Measurements from ENCODE around the gene FCER1G. TPM values are rescaled to one million over a fixed set of nuclear protein-coding genes. Genes with fewer than 3 reads are reported as not detected.

Gene FCER1G
- total RNA-seq, 4 donors from 2014 or later: 32.8 to 145 (median 47.4) TPM

DNA sequence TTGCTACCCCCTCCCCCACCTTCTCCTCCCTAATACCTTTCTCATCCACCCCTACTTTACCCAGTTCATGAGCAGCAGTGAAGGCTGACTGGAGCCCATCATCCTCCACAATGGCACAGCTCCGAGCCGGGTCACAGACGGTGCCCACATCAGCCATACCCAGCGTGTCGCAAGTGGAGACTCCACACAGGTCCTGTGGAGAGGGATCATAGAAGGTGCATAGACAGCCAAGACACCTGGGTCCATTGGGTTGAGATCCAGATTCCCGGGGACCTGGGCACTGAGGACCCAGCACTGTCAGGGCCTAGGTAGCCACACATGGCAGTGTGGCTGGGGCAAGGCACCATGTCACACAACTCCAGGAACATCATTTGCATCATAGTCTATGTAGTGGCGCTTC lies 19.0 kb upstream of the FCER1G start:
- no peak for DNase-seq (ENCODE audit: extremely low spot score)
- Histone ChIP-seq H3K27ac (replicated peaks in 1 of 4) (peak overlapping the region in 3 of 4 donors; percentile 92 to 95 (median 94)), H3K27me3 (no peaks in the 10 kb centered on the region), H3K9me3 (no peaks in the 10 kb centered on the region), H3K4me1 (peaks cover 34 to 85% (median 78%) of the 10 kb centered on the region in 4 donors), H3K4me3 (peak overlapping the region in 3 of 4 donors; percentile 44 to 57 (median 48)), H3K36me3 (peaks cover 0 to 57% (median 20%) of the 10 kb centered on the region in 4 donors)
- 89% methylated on average over 7 of the region's 7 CpGs for WGBS
- intact Hi-C loops (cut with DNase I): loop anchor here (10.0 kb wide), 1 partner anchor 189 kb away; no protein-coding TSS in a partner anchor
- TF ChIP-seq POLR2AphosphoS5 (IDR thresholded peaks at IDR 0.05): no peak
- TF ChIP-seq EP300 (IDR thresholded peaks at IDR 0.05): no peak
- TF ChIP-seq POLR2A (IDR thresholded peaks at IDR 0.05; ENCODE audit: low read depth): no peak
- TF ChIP-seq CTCF (IDR thresholded peaks at IDR 0.05): no peak

DNA sequence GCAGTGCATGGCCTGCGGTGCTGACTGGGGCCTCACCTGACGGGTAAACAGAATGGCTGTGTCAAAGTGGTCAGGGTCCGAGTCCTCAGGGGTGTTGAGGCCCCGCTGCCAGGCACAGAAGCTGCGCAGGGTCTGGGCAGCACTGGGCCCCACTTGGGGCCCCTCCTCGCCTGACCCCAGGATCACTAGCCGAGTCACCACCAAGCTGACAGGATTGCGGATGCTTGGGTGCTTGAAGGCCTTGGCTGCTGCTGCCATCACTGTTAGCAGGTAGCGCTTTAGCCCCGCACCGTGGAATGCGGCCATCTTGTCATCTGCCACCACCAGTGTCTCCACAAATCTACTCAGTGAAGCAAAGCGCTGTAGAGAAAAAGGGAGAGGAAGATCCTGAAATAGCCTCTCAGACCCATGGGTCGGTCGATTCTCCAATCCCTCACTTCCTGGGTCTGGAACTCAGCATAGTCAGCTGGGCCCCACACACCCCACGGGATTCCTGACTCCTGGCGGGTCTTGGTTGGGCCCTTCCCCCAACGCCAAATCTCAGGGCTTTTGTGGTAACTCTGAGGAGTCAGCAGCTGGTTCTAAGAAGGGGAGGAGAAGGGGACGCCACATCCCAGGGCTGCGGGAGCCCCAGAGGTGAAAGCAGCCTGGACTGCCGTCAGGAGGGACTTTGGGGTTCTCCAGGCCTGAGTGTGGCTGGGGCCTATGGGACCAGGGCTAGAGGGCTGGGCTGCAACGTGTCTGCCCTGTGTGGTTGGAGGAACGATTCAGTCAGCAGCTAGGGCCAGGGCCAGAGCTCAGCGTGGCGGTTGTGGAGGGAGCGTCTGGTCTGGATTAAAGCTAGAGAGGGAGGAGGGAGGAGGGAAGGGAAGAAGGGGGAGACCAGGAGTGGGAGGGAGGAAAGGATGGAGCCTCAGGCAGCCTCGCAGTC lies 18.3 kb upstream of the FCER1G start:
- intact Hi-C loops (cut with DNase I): loop anchor here (10.0 kb wide), 1 partner anchor 188 kb away; no protein-coding TSS in a partner anchor
- Histone ChIP-seq H3K4me1 (peaks cover 36 to 91% (median 84%) of the 10 kb centered on the region in 4 donors), H3K9me3 (no peaks in the 10 kb centered on the region), H3K4me3 (peak overlapping the region; percentile 44 to 57 (median 46)), H3K36me3 (peaks cover 0 to 51% (median 13%) of the 10 kb centered on the region in 4 donors), H3K27me3 (no peaks in the 10 kb centered on the region), H3K27ac (replicated peaks in 1 of 4) (peak overlapping the region; percentile 92 to 95 (median 94))
- 53% methylated on average over 22 of the region's 27 CpGs for WGBS
- no peak for DNase-seq (ENCODE audit: extremely low spot score)
- TF ChIP-seq CTCF (IDR thresholded peaks at IDR 0.05): no peak
- peak; percentile 24 to 47 for TF ChIP-seq POLR2AphosphoS5 (IDR thresholded peaks at IDR 0.05)

DNA sequence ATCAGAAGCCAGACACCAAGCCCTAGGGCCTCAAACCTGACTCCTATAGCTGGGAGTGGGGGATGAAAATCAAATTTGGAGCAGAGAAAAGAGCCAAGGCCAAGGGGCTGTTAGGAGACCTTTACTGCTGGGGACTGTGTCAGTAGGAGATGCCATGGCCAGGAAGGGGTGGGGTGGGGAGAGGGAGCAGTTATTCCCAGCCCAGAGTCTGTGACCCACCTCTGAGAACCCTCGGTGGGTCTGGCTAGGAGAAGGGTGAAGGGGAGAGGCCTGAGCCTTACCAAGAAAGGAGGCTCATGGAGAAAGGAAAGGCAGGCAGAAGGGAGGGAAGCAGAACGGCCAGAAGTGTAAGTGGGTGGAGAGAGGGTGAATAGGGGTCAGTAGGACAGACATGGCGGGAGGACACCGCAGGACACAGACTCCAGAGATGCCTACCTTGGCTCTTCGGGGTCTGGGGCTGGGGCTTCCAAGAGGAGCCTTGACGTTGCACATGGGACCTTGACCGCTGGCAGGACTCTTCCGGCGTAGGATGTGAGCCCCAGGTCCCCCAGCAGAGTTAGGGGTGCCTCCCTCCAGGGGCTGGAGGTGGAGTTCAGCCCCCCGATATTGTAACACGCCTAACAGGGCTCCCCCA lies 17.4 kb upstream of the FCER1G start:
- Histone ChIP-seq H3K27me3 (no peaks in the 10 kb centered on the region), H3K27ac (replicated peaks in 1 of 4) (peak overlapping the region; percentile 92 to 95 (median 94)), H3K9me3 (no peaks in the 10 kb centered on the region), H3K4me1 (peaks cover 35 to 90% (median 80%) of the 10 kb centered on the region in 4 donors), H3K36me3 (peaks cover 0 to 42% (median 11%) of the 10 kb centered on the region in 4 donors), H3K4me3 (peak overlapping the region; percentile 44 to 57 (median 46))
- intact Hi-C loops (cut with DNase I): loop anchor here (10.0 kb wide), 1 partner anchor 187 kb away; no protein-coding TSS in a partner anchor
- WGBS: 68% methylated on average over 8 of the region's 11 CpGs
- DNase-seq (ENCODE audit: extremely low spot score): no peak
- TF ChIP-seq EP300 (IDR thresholded peaks at IDR 0.05): no peak
- TF ChIP-seq CTCF (IDR thresholded peaks at IDR 0.05): no peak
- no peak for TF ChIP-seq POLR2A (IDR thresholded peaks at IDR 0.05; ENCODE audit: low read depth)

GRCh38 chr1:161198194-161198896 lies 16.8 kb upstream of the FCER1G start:
- H3K9me3 ChIP-seq: no peaks in the 10 kb centered on the region
- intact Hi-C loops (cut with DNase I): loop anchor here (10.0 kb wide), 1 partner anchor 186 kb away; no protein-coding TSS in a partner anchor
- TF ChIP-seq POLR2AphosphoS5 (IDR thresholded peaks at IDR 0.05) (peak in 1 of 2 donors; percentile 5), POLR2A (IDR thresholded peaks at IDR 0.05; ENCODE audit: low read depth) (no peak), EP300 (IDR thresholded peaks at IDR 0.05) (no peak)
- whole genome bisulfite sequencing: 18% methylated on average over 16 of the region's 20 CpGs
- H3K36me3 ChIP-seq: peaks cover 0 to 37% (median 8%) of the 10 kb centered on the region in 4 donors
- H3K27ac ChIP-seq (replicated peaks in 1 of 4): peak overlapping the region; percentile 92 to 95 (median 94)
- no peak for DNase-seq (ENCODE audit: extremely low spot score)
- no peaks in the 10 kb centered on the region for H3K27me3 ChIP-seq
- H3K4me3 ChIP-seq: peak overlapping the region; percentile 44 to 57 (median 46)
- peaks cover 33 to 90% (median 83%) of the 10 kb centered on the region in 4 donors for H3K4me1 ChIP-seq
